GM18907 (cell line): ENCODE results near the gene IL13.

Experiments used
- ATAC-seq: cut with Tn5 transposase; IDR thresholded peaks from one replicate; pipeline ENCODE4 v1.9.1; 2021; ENCODE audit warnings: mild to moderate bottlenecking, moderate library complexity; ENCODE audit not compliant: unreplicated experiment

The IL13 gene

GRCh38 chr5:132655821-132656773 lies 1.9 kb upstream of the IL13 start:
- ATAC-seq = no peak

GRCh38 chr5:132656774-132657355 lies 1.1 kb upstream of the IL13 start:
- ATAC-seq = no peak

GRCh38 chr5:132658381-132659302 lies 669 bp downstream of the IL13 start:
- ATAC-seq = no peak

- no peak for ATAC-seq
Measured at GRCh38 chr5:132659598-132660493, 1.9 kb downstream of the IL13 start.

- no peak for ATAC-seq
Measured at GRCh38 chr5:132661231-132662003, 3.4 kb downstream of the IL13 start.

- no peak for ATAC-seq
Measured at GRCh38 chr5:132662004-132662401, 4.0 kb downstream of the IL13 start.

GRCh38 chr5:132662925-132663770 lies 5.2 kb downstream of the IL13 start:
- ATAC-seq = peak; percentile 66

- ATAC-seq = peak; percentile 42
Measured at GRCh38 chr5:132663771-132664695, 6.1 kb downstream of the IL13 start.

- ATAC-seq = no peak
Measured at GRCh38 chr5:132664696-132665209, 6.8 kb downstream of the IL13 start.

GRCh38 chr5:132665574-132666080 lies 7.7 kb downstream of the IL13 start:
- no peak for ATAC-seq

GRCh38 chr5:132666310-132667123 lies 8.5 kb downstream of the IL13 start:
- ATAC-seq = no peak

- no peak for ATAC-seq
Measured at GRCh38 chr5:132667309-132667708, 9.3 kb downstream of the IL13 start.

- ATAC-seq = no peak
Measured at GRCh38 chr5:132667761-132668705, 10.1 kb downstream of the IL13 start.

- no peak for ATAC-seq
Measured at GRCh38 chr5:132668706-132669454, 10.9 kb downstream of the IL13 start.
